Astrocyte of the cerebellum (primary cell): Measurements from ENCODE around the gene BANP.
"Not testable (repeated sequence)": the region's sequence is repeated elsewhere in the genome, so short reads cannot be mapped to it uniquely, and the experiment has no call there.

ENCODE experiments used
- DNase-seq: peaks from one replicate; pipeline ENCODE4 v3.0.0-alpha.2; 2011; ENCODE audit warnings: low read depth
- H3K4me3 ChIP-seq: 2 replicates; pipeline ENCODE4 v1.5.1; 2011; ENCODE audit warnings: mild to moderate bottlenecking, low read depth, low read length, moderate library complexity
- in situ Hi-C: cut with HindIII; loops from 2 replicates; pipeline ENCODE4 v1.10.0; 2017; ENCODE audit warnings: low sequenced_read_pairs
- TF ChIP-seq, protein P1 (sequence below): IDR thresholded peaks from 2 replicates; pipeline ENCODE4 v1.5.1; 2012; ENCODE audit warnings: low read length, low read depth, moderate library complexity, mild to moderate bottlenecking; ENCODE audit errors: missing control alignments

BANP gene

DNA sequence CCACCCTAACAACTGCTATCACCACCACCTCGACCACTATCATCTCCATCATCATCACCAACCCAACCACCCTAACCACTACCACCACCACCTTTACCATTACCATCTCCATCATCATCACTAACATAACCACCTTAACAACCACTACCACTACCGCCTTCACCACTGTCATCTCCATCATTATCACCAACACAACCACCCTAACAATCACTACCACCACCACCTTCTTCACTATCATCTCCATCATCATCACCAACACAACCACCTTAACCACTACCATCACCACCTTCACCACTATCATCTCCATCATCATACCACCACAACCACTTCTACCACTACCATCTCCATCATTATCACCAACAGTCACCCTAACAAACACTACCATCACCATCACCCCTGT is 101.4 kb downstream of the BANP start:
- TF ChIP-seq, protein P1, sequence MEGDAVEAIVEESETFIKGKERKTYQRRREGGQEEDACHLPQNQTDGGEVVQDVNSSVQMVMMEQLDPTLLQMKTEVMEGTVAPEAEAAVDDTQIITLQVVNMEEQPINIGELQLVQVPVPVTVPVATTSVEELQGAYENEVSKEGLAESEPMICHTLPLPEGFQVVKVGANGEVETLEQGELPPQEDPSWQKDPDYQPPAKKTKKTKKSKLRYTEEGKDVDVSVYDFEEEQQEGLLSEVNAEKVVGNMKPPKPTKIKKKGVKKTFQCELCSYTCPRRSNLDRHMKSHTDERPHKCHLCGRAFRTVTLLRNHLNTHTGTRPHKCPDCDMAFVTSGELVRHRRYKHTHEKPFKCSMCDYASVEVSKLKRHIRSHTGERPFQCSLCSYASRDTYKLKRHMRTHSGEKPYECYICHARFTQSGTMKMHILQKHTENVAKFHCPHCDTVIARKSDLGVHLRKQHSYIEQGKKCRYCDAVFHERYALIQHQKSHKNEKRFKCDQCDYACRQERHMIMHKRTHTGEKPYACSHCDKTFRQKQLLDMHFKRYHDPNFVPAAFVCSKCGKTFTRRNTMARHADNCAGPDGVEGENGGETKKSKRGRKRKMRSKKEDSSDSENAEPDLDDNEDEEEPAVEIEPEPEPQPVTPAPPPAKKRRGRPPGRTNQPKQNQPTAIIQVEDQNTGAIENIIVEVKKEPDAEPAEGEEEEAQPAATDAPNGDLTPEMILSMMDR = no peak
- no peak overlapping the region for H3K4me3 ChIP-seq
- DNase-seq = no peak
- in situ Hi-C loops = no loop called here

DNA sequence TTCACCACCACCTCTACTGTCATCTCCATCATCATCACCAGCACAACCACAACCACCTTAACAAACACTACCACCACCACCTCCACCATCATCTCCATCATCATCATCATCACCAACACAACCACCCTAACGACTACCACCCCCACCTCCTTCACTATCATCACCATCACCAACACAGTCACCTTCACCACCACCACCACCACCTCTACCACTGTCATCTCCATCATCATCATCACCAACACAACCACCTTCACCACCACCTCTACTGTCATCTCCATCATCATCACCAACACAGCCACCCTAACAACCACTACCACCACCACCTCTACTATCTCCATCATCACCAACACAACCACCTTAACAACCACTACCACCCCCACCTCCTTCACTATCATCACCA is 102.2 kb downstream of the BANP start:
- DNase-seq, in situ Hi-C loops, H3K4me3 ChIP-seq: not testable (repeated sequence)

DNA sequence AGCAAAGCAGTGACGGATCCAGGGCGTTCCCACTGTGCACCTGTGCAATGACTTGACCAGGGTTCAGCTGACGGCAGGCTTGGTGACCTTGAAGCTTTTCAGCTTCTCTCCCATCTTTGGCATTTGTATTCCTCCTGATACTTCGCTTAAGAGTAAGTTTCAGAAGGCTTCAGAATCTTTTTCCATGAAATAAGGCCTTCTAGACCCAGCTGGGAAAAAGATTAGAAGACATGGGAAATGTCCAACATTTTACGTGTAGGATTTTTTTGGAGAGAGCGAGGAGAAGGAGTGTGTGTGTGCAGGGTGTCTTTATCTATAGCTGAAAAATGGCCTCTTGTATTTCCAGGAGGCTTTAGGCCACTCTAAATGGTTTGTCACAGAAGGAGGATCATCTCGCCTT is 104.1 kb downstream of the BANP start:
- DNase-seq = no peak
- TF ChIP-seq, protein P1 = no peak
- no peak overlapping the region for H3K4me3 ChIP-seq
- in situ Hi-C loops = loop anchor here (5.0 kb wide), 1 partner anchor 98 kb away; no protein-coding TSS in a partner anchor

DNA sequence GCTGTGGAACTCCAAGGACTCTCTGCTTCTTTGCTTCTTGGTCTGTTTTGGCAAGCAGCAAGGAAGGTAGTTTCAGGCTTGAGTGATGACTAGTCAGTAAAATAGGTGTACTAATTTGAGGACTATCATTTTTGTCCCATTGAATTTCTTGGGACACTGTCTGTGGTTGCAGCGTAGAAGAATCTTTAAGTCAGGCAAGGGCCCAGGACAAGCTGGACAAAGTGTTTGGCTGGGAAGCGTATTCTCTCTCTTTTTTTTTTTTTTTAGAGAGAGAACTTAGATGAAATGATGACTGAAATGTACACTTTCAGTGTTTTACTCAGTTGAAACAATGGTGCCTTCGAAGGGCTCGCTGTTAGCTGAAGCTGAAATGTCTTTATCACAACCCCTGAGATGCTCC is 105.0 kb downstream of the BANP start:
- DNase-seq = no peak
- TF ChIP-seq, protein P1 = no peak
- in situ Hi-C loops = loop anchor here (5.0 kb wide), 1 partner anchor 99 kb away; no protein-coding TSS in a partner anchor
- H3K4me3 ChIP-seq = no peak overlapping the region

DNA sequence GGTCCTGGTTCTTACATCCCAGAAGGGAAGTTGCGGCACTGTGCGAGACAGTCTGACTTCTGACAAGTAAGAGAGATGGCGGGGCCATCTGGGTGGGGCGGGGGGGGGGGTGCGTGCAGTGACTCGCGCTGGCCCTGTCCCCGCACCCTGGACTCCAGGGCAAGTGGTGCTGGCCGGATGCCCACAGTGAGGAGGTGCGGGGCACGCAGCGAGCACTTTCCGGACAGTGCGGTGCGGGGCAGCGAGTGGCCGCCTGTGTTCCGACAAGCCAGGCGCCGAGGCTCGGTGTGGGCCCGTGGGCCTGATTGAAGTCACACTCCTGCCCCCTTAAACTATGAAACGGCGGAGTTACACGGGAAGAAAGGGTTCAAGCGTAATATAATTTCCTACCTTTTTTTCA is 106.4 kb downstream of the BANP start:
- no peak overlapping the region for H3K4me3 ChIP-seq
- DNase-seq = no peak
- TF ChIP-seq, protein P1 = no peak
- in situ Hi-C loops = loop anchor here (5.0 kb wide), 1 partner anchor 100 kb away; no protein-coding TSS in a partner anchor

DNA sequence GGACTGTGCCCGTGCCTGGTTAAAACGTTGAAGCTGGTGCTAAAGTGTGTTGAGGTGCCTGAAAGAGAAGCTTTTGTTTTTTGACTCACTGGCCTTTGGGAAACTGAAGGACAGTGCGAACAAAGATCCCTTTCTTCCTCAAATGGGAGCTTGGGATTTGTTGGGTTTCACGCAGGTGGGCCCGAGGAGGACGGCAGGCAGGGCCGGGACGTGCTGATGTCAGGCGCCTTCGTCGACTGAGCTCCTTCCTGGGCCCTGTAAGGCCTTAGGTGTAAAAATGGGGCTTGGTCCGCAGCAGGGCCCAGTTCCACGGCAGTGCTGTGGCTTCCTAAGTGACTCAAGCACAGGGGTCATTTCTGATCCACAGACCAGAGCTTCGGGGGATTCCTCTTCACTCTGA is 106.9 kb downstream of the BANP start:
- in situ Hi-C loops = loop anchor here (5.0 kb wide), 1 partner anchor 101 kb away; no protein-coding TSS in a partner anchor
- TF ChIP-seq, protein P1 = no peak
- H3K4me3 ChIP-seq = no peak overlapping the region
- no peak for DNase-seq

DNA sequence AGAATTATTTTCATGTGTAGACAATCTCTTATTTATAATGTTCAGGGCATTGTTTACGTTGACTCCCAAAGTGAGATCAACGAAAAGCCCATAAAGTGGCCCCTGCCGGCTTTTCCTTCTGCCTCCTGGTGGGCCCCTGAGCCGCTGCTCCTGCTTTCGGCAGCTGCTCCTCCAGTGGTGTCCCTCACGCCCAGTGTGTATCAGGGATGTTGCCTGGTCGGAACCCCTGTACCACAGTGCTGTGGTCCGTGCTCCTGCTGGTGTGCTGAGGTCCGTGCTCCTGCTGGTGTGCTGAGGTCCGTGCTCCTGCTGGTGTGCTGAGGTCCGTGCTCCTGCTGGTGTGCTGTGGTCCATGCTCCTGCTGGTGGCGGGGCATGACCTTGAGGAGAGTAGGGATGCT is 107.6 kb downstream of the BANP start:
- in situ Hi-C loops = loop anchor here (5.0 kb wide), 1 partner anchor 102 kb away; no protein-coding TSS in a partner anchor
- DNase-seq = no peak
- TF ChIP-seq, protein P1 = no peak
- H3K4me3 ChIP-seq = no peak overlapping the region
